OCI-LY7 (cell line): ENCODE results near the gene NAGPA.

ENCODE experiments used
- EZH2phosphoT487 ChIP-seq: fragments of 200-600 bp; sonication (generic); IDR thresholded peaks from 2 replicates; pipeline ENCODE4 v1.6.1; 2018; ENCODE audit warnings: low read depth, borderline replicate concordance, mild to moderate bottlenecking, mixed run types, antibody characterized with exemption, low read length, moderate library complexity, mixed read lengths
- TF ChIP-seq, protein P1 (sequence below): fragments of 200-600 bp; sonication (generic); conservative IDR thresholded peaks from 2 replicates; pipeline ENCODE4 v1.5.1; 2014; ENCODE audit warnings: mild to moderate bottlenecking, antibody characterized with exemption, low read length, moderate library complexity, mixed read lengths

DNA sequence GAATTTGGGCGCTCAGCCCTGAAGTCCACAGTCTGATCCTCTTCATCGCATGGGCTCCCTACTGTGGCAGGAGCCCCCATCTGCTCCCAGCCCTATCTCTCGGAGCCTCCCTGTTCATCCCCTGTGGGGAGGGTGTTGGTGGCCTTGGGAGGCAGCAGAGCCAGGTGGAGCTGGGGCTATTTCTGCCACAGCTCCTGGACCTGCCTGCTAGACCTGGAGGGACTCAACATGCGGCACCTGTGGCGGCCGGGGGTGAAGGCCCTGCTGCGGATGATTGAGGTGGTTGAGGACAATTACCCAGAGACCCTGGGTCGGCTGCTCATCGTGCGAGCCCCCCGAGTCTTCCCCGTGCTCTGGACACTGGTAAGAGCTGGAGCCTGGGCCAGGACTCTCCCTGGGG, 30.5 kb downstream of the NAGPA start:
- TF ChIP-seq, protein P1, sequence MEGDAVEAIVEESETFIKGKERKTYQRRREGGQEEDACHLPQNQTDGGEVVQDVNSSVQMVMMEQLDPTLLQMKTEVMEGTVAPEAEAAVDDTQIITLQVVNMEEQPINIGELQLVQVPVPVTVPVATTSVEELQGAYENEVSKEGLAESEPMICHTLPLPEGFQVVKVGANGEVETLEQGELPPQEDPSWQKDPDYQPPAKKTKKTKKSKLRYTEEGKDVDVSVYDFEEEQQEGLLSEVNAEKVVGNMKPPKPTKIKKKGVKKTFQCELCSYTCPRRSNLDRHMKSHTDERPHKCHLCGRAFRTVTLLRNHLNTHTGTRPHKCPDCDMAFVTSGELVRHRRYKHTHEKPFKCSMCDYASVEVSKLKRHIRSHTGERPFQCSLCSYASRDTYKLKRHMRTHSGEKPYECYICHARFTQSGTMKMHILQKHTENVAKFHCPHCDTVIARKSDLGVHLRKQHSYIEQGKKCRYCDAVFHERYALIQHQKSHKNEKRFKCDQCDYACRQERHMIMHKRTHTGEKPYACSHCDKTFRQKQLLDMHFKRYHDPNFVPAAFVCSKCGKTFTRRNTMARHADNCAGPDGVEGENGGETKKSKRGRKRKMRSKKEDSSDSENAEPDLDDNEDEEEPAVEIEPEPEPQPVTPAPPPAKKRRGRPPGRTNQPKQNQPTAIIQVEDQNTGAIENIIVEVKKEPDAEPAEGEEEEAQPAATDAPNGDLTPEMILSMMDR = no peak
- TF ChIP-seq EZH2phosphoT487 = no peak
